H9 (cell line): ENCODE measurements around the gene MYO5C. TPM values are rescaled to one million over a fixed set of nuclear protein-coding genes. Genes with fewer than 3 reads are reported as not detected.

Source experiments
- DNase-seq: peaks from one replicate; pipeline ENCODE4 v3.0.0-alpha.2; 2017
- H2AFZ ChIP-seq: one replicate; pipeline ENCODE4 v1.6.1; 2013; ENCODE audit warnings: mild to moderate bottlenecking, low read length, control low read depth, moderate library complexity
- H2AK5ac ChIP-seq: 2 replicates; pipeline ENCODE4 v1.6.1; 2013; ENCODE audit warnings: low read length, control low read depth, mixed read lengths; ENCODE audit not compliant: insufficient read length
- H2BK120ac ChIP-seq: one replicate; pipeline ENCODE4 v1.6.1; 2013; ENCODE audit warnings: low read depth, mild to moderate bottlenecking, low read length, control low read depth, inconsistent platforms; ENCODE audit not compliant: poor library complexity, severe bottlenecking
- H2BK12ac ChIP-seq: 2 replicates; pipeline ENCODE4 v1.6.1; 2013; ENCODE audit warnings: low read length, control low read depth, mixed read lengths, low read depth; ENCODE audit not compliant: insufficient read length
- H2BK15ac ChIP-seq: 2 replicates; pipeline ENCODE4 v1.6.1; 2013; ENCODE audit warnings: low read depth, low read length, control low read depth
- H2BK20ac ChIP-seq: one replicate; pipeline ENCODE4 v1.6.1; 2013; ENCODE audit warnings: low read depth, mild to moderate bottlenecking, low read length, control low read depth, inconsistent platforms; ENCODE audit not compliant: poor library complexity, severe bottlenecking
- H2BK5ac ChIP-seq: 2 replicates; pipeline ENCODE4 v1.6.1; 2013; ENCODE audit warnings: low read length, control low read depth, mixed read lengths; ENCODE audit not compliant: insufficient read length
- H3K14ac ChIP-seq: 2 replicates; pipeline ENCODE4 v1.6.1; 2013; ENCODE audit warnings: low read length, control low read depth; ENCODE audit not compliant: insufficient read depth
- H3K18ac ChIP-seq: 2 replicates; pipeline ENCODE4 v1.6.1; 2013; ENCODE audit warnings: low read depth, mild to moderate bottlenecking, mixed read lengths, low read length, control low read depth; ENCODE audit not compliant: insufficient read length
- H3K23ac ChIP-seq: 2 replicates; pipeline ENCODE4 v1.6.1; 2013; ENCODE audit warnings: low read length, control low read depth, mixed read lengths, low read depth; ENCODE audit not compliant: insufficient read length
- H3K23me2 ChIP-seq: 2 replicates; pipeline ENCODE4 v1.6.1; 2013; ENCODE audit warnings: low read depth, mild to moderate bottlenecking, mixed read lengths, low read length, control low read depth; ENCODE audit not compliant: insufficient read length, poor library complexity, severe bottlenecking
- H3K27ac ChIP-seq: 2 replicates; pipeline ENCODE4 v1.5.1; 2013; ENCODE audit warnings: low read length, control low read depth, mixed read lengths, low read depth; ENCODE audit not compliant: insufficient read length
- H3K27me3 ChIP-seq: 2 replicates; pipeline ENCODE4 v1.6.1; 2013; ENCODE audit warnings: low read length, control low read depth, inconsistent platforms; ENCODE audit not compliant: insufficient read depth
- H3K4ac ChIP-seq: 2 replicates; pipeline ENCODE4 v1.6.1; 2013; ENCODE audit warnings: low read depth, mild to moderate bottlenecking, control low read depth, inconsistent platforms, low read length, moderate library complexity
- H3K4me1 ChIP-seq: 2 replicates; pipeline ENCODE4 v1.6.1; 2013; ENCODE audit warnings: low read length, control low read depth, inconsistent platforms; ENCODE audit not compliant: insufficient read depth
- H3K4me2 ChIP-seq: 2 replicates; pipeline ENCODE4 v1.6.1; 2013; ENCODE audit warnings: low read length, control low read depth, mixed read lengths; ENCODE audit not compliant: insufficient read length, insufficient read depth
- H3K56ac ChIP-seq: 2 replicates; pipeline ENCODE4 v1.6.1; 2013; ENCODE audit warnings: low read depth, mild to moderate bottlenecking, mixed read lengths, low read length, control low read depth; ENCODE audit not compliant: insufficient read length
- H3K79me1 ChIP-seq: 2 replicates; pipeline ENCODE4 v1.6.1; 2013; ENCODE audit warnings: low read depth, mild to moderate bottlenecking, moderate library complexity, low read length, control low read depth, inconsistent platforms; ENCODE audit not compliant: insufficient read depth, poor library complexity, severe bottlenecking
- H3K79me2 ChIP-seq: 2 replicates; pipeline ENCODE4 v1.6.1; 2013; ENCODE audit warnings: low read length, control low read depth, inconsistent platforms; ENCODE audit not compliant: insufficient read depth
- H3K9ac ChIP-seq: 2 replicates; pipeline ENCODE4 v1.6.1; 2013; ENCODE audit warnings: low read length, control low read depth, mixed read lengths; ENCODE audit not compliant: insufficient read length; ENCODE audit errors: extremely low read depth
- H3K9me3 ChIP-seq: one replicate; pipeline ENCODE4 v1.6.1; 2013; ENCODE audit warnings: low read depth, low read length, inconsistent platforms; ENCODE audit not compliant: control insufficient read depth
- H3T11ph ChIP-seq: one replicate; pipeline ENCODE4 v1.6.1; 2013; ENCODE audit warnings: mild to moderate bottlenecking, low read length, control low read depth, inconsistent platforms
- H4K20me1 ChIP-seq: one replicate; pipeline ENCODE4 v1.6.1; 2013; ENCODE audit not compliant: control insufficient read depth, insufficient read length, insufficient read depth
- H4K5ac ChIP-seq: 2 replicates; pipeline ENCODE4 v1.6.1; 2013; ENCODE audit warnings: low read depth, mild to moderate bottlenecking, mixed read lengths, low read length, control low read depth; ENCODE audit not compliant: insufficient read length
- H4K8ac ChIP-seq: replicated peaks from 2 replicates; pipeline ENCODE4 v1.6.1; 2013; ENCODE audit warnings: low read length, control low read depth, mixed read lengths, low read depth; ENCODE audit not compliant: insufficient read length
- H4K91ac ChIP-seq: 2 replicates; pipeline ENCODE4 v1.6.1; 2013; ENCODE audit warnings: low read depth, mild to moderate bottlenecking, moderate library complexity, mixed read lengths, low read length, control low read depth; ENCODE audit not compliant: insufficient read length
- H3K27ac Mint-ChIP-seq, 3 experiments: 2 replicates in 2 of 3; 3 replicates in 1 of 3; pipeline ENCODE4 v1.8.0; 2020 to 2021; ENCODE audit warnings: mixed read lengths in 3 of 3, mild to moderate bottlenecking in 1 of 3, moderate library complexity in 1 of 3
- H3K27me3 Mint-ChIP-seq: 2 replicates; pipeline ENCODE4 v1.8.0; 2021; ENCODE audit warnings: low read depth, mild to moderate bottlenecking, moderate library complexity, mixed read lengths
- H3K36me3 Mint-ChIP-seq, 3 experiments: 2 replicates in 2 of 3; 3 replicates in 1 of 3; pipeline ENCODE4 v1.8.0; 2020 to 2021; ENCODE audit warnings: low read depth in 3 of 3, mixed read lengths in 3 of 3; ENCODE audit not compliant: insufficient read depth in 1 of 3
- H3K4me1 Mint-ChIP-seq, 2 experiments: 2 replicates each; pipeline ENCODE4 v1.8.0; 2020; ENCODE audit warnings: mixed read lengths in 2 of 2
- H3K4me3 Mint-ChIP-seq, 2 experiments: 2 replicates in 1 of 2; 3 replicates in 1 of 2; pipeline ENCODE4 v1.8.0; 2020 to 2021; ENCODE audit warnings: mild to moderate bottlenecking in 2 of 2, mixed read lengths in 2 of 2, moderate library complexity in 1 of 2
- H3K9me3 Mint-ChIP-seq, 2 experiments: 2 replicates in 1 of 2; 3 replicates in 1 of 2; pipeline ENCODE4 v1.8.0; 2020; ENCODE audit warnings: mild to moderate bottlenecking in 2 of 2, mixed read lengths in 2 of 2, moderate library complexity in 1 of 2
- WGBS: extraction: QIAGEN DNeasy Blood & Tissue Kit; methylation state at CpG from one replicate; pipeline ENCODE4 v1.1.7; 2013; ENCODE audit warnings: missing lambda C conversion rate, low lambda C conversion rate, mixed read lengths; ENCODE audit not compliant: insufficient read length; ENCODE audit errors: extremely low coverage; 5-methylcytosine and 5-hydroxymethylcytosine counted together
- total RNA-seq: library from RNA; stranded (reverse); gene quantifications from 2 replicates; pipeline ENCODE4 v1.2.1, GENCODE V29; 2021
- TF ChIP-seq, protein P1 (sequence below): fragments of 200-600 bp; sonication (generic); conservative IDR thresholded peaks from 3 replicates; pipeline ENCODE4 v1.8.0; 2021; ENCODE audit warnings: antibody characterized with exemption, mild to moderate bottlenecking

The MYO5C gene
- total RNA-seq, 1 experiment from 2014 or later, result 22.2 TPM

DNA sequence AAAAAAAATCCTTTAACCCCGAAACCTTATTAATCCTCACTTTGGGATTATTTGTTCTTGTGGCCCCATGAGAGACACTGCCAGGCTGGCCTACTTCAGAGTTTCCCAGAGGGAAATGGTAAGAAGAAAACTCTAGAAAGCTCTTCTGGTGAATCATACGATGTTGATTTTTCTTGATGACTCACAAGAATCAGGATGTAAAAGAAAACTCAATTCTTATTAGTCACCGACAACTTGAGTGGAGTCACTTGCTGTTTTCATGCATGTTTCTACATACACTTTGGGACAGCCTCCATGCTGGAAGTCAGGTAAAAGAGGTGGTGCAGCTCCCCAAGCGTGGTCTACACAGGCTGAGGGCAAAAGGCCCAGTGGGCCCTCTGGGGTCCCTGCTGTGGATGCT lies 42.8 kb downstream of the MYO5C start:
- Histone ChIP-seq H2BK5ac (no peak overlapping the region), H4K20me1 (no peaks in the 10 kb centered on the region), H3K4me1 (no peaks in the 10 kb centered on the region; the same call in 1 of the 2 replicates), H3K9me3 (no peaks in the 10 kb centered on the region), H3K79me2 (no peaks in the 10 kb centered on the region), H4K5ac (no peak overlapping the region), H3K79me1 (no peaks in the 10 kb centered on the region), H3K56ac (no peak overlapping the region), H3T11ph (no peak overlapping the region), H3K27ac (no peak overlapping the region), H2BK20ac (no peak overlapping the region), H2AK5ac (no peak overlapping the region), H4K8ac (no peak overlapping the region), H3K4me2 (no peak overlapping the region), H2AFZ (no peak overlapping the region), H3K9ac (no peak overlapping the region), H4K91ac (no peak overlapping the region), H3K23ac (no peak overlapping the region), H2BK15ac (no peak overlapping the region), H2BK120ac (no peak overlapping the region), H3K27me3 (no peaks in the 10 kb centered on the region), H3K14ac (no peak overlapping the region), H2BK12ac (no peak overlapping the region), H3K4ac (no peak overlapping the region), H3K23me2 (no peaks in the 10 kb centered on the region), H3K18ac (no peak overlapping the region)
- no peak for DNase-seq
- Mint-ChIP-seq H3K27me3 (peaks cover 1% of the 10 kb centered on the region; the same call in 1 of the 2 replicates), H3K4me3 (no peak overlapping the region), H3K4me1 (peaks cover 12 to 13% of the 10 kb centered on the region in 2 experiments), H3K36me3 (peaks cover under 1 to 59% (median 27%) of the 10 kb centered on the region in 3 experiments; a peak in 5 of 7 replicates), H3K27ac (no peak overlapping the region), H3K9me3 (no peaks in the 10 kb centered on the region)
- WGBS, result no CpG with 5 or more reads among the region's 4 CpGs
- TF ChIP-seq, protein P1, sequence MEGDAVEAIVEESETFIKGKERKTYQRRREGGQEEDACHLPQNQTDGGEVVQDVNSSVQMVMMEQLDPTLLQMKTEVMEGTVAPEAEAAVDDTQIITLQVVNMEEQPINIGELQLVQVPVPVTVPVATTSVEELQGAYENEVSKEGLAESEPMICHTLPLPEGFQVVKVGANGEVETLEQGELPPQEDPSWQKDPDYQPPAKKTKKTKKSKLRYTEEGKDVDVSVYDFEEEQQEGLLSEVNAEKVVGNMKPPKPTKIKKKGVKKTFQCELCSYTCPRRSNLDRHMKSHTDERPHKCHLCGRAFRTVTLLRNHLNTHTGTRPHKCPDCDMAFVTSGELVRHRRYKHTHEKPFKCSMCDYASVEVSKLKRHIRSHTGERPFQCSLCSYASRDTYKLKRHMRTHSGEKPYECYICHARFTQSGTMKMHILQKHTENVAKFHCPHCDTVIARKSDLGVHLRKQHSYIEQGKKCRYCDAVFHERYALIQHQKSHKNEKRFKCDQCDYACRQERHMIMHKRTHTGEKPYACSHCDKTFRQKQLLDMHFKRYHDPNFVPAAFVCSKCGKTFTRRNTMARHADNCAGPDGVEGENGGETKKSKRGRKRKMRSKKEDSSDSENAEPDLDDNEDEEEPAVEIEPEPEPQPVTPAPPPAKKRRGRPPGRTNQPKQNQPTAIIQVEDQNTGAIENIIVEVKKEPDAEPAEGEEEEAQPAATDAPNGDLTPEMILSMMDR, result no peak
